ENCODE results near the gene MAGEA12. TPM values are rescaled to one million over a fixed set of nuclear protein-coding genes. Genes with fewer than 3 reads are reported as not detected.
"Not testable (repeated sequence)": the region's sequence is repeated elsewhere in the genome, so short reads cannot be mapped to it uniquely, and the experiment has no call there.

MAGEA12 gene
- total RNA-seq, 1 donor from 2014 or later, result not detected

GRCh38 chrX:152766562-152766961, 33.0 kb downstream of the MAGEA12 start:
- not testable (repeated sequence) for DNase-seq (ENCODE audit: low read depth)

GRCh38 chrX:152769549-152770289, 36.2 kb downstream of the MAGEA12 start, which contains the start of gene MAGEA6:
MAGEA6 (minus strand) TSS chrX:152769689; CDS start chrX:152767650, 2,039 bp downstream.
- DNase-seq (ENCODE audit: low read depth), result not testable (repeated sequence)

GRCh38 chrX:152787062-152787461, 53.5 kb downstream of the MAGEA12 start:
- not testable (repeated sequence) for DNase-seq (ENCODE audit: low read depth)

Other genes starting within 250 kb of the MAGEA12 start
- 0.60 TPM in 1 of 2 replicates, not detected in the other for gene GABRQ, start 95.9 kb upstream of the MAGEA12 start, total RNA-seq
- not detected in 2 replicates for gene MAGEA3, start 35.0 kb upstream of the MAGEA12 start, total RNA-seq
- gene CSAG2, start 24.5 kb upstream of the MAGEA12 start, total RNA-seq, result not detected in 2 replicates
- gene MAGEA2B, start 19.1 kb upstream of the MAGEA12 start, total RNA-seq, result not detected in 2 replicates
- not detected in 2 replicates for gene CSAG1, start within 50 bp of the MAGEA12 start, total RNA-seq
- gene MAGEA2, start 20.1 kb downstream of the MAGEA12 start, total RNA-seq, result not detected in 2 replicates
- not detected in 2 replicates for gene CSAG3, start 25.5 kb downstream of the MAGEA12 start, total RNA-seq
- gene MAGEA6, start 35.9 kb downstream of the MAGEA12 start, total RNA-seq, result not detected in 2 replicates
- 47.8 and 81.1 TPM in 2 replicates for gene CETN2, start 97.0 kb downstream of the MAGEA12 start, total RNA-seq
- gene NSDHL, start 97.3 kb downstream of the MAGEA12 start, total RNA-seq, result 15.6 and 24.1 TPM in 2 replicates
- gene ZNF185, start 164.3 kb downstream of the MAGEA12 start, total RNA-seq, result 45.3 and 63.4 TPM in 2 replicates